Measurements from ENCODE around the gene PRSS27.

- TF ChIP-seq CTCF (IDR thresholded peaks at IDR 0.05; ENCODE audit: low read length) (no peak), EZH2 (IDR thresholded peaks at IDR 0.05; ENCODE audit: borderline replicate concordance, low read length) (no peak)
Observed at GRCh38 chr16:2719328-2720063, 528 bp downstream of the PRSS27 start.
